HCT116 (cell line): ENCODE results near the gene DARS1. TPM values are rescaled to one million over a fixed set of nuclear protein-coding genes. Genes with fewer than 3 reads are reported as not detected.

ENCODE experiments used
- ATAC-seq: fragments of 200-7000 bp; cut with Tn5 transposase; 2 replicates; pipeline ENCODE4 v1.9.1; 2020; ENCODE audit warnings: mild to moderate bottlenecking, moderate library complexity
- BruUV-seq: library from RNA; stranded (reverse); fragments of 400-500 nt; replicated peaks from 2 replicates; lab custom pipeline; 2021; lab: Mats Ljungman, UMichigan
- CTCF ChIA-PET: fragments of 300-600 bp; sonication (Branson Sonifier 250); formaldehyde crosslinking; loops from one replicate; lab custom pipeline; 2021; ENCODE audit warnings: antibody characterized with exemption; lab: Charles Lee
- POLR2A ChIA-PET: fragments of 300-600, 350-600 bp; sonication (Branson Sonifier 250); formaldehyde crosslinking; loops from one replicate; lab custom pipeline; 2021; ENCODE audit warnings: antibody characterized with exemption; lab: Charles Lee
- RAD21 ChIA-PET, 2 experiments: fragments of 300-600 bp; sonication (Branson Sonifier 250); formaldehyde crosslinking; loops; one replicate each; lab custom pipeline; 2023; ENCODE audit warnings: low total read pairs in 2 of 2; ENCODE audit not compliant: uncharacterized antibody in 2 of 2, unreplicated experiment in 2 of 2, low non-redundant PET in 1 of 2; lab: Charles Lee
- DNase-seq: peaks from one replicate; pipeline ENCODE4 v3.0.0-alpha.2; 2010; ENCODE audit warnings: low read depth, low spot score
- H2AFZ ChIP-seq: fragments of 200-600 bp; shearing (Covaris generic), sonication (generic); 2 replicates; pipeline ENCODE4 v1.6.1; 2017; ENCODE audit warnings: low read depth, mixed run types, mixed read lengths, antibody characterized with exemption, low read length; ENCODE audit not compliant: poor library complexity, severe bottlenecking
- H3K27ac ChIP-seq: 2 replicates; pipeline ENCODE4 v1.5.1; 2012; ENCODE audit warnings: low read depth, low read length
- H3K27me3 ChIP-seq: fragments of 200-600 bp; sonication (generic); 2 replicates; pipeline ENCODE4 v1.6.1; 2016; ENCODE audit warnings: mixed run types, low read length, mixed read lengths; ENCODE audit not compliant: insufficient read depth
- H3K36me3 ChIP-seq, 2 experiments: fragments of 200-500 bp in 1 of 2; fragments of 200-600 bp in 1 of 2; sonication (Bioruptor generic) in 1 of 2; sonication (generic) in 1 of 2; 2 replicates each; pipeline versions ENCODE4 v1.5.1 to v1.6.1; 2014 to 2016; ENCODE audit warnings: low read length in 2 of 2, inconsistent platforms in 1 of 2, mixed read lengths in 1 of 2, mixed run types in 1 of 2; ENCODE audit not compliant: insufficient read depth in 2 of 2, control insufficient read depth in 1 of 2
- H3K4me1 ChIP-seq, 2 experiments: fragments of 200-600 bp in 1 of 2; sonication (generic) in 1 of 2; 2 replicates each; pipeline versions ENCODE4 v1.5.1 to v1.6.1; 2012 to 2017; ENCODE audit warnings: low read length in 2 of 2, inconsistent platforms in 1 of 2, mild to moderate bottlenecking in 1 of 2, mixed read lengths in 1 of 2, mixed run types in 1 of 2, moderate library complexity in 1 of 2; ENCODE audit not compliant: insufficient read depth in 2 of 2, control insufficient read depth in 1 of 2
- H3K4me2 ChIP-seq: fragments of 200-600 bp; sonication (generic); 2 replicates; pipeline ENCODE4 v1.6.1; 2017; ENCODE audit warnings: mixed run types, low read length, mixed read lengths
- H3K4me3 ChIP-seq, 2 experiments: fragments of 200-600 bp in 1 of 2; sonication (generic) in 1 of 2; replicated peaks in 1 of 2; 2 replicates each; pipeline ENCODE4 v1.5.1; 2011 to 2016; ENCODE audit warnings: low read length in 2 of 2, control low read depth in 1 of 2, low read depth in 1 of 2, mild to moderate bottlenecking in 1 of 2, mixed read lengths in 1 of 2, mixed run types in 1 of 2
- H3K79me2 ChIP-seq: fragments of 200-600 bp; sonication (generic); 2 replicates; pipeline ENCODE4 v1.6.1; 2017; ENCODE audit warnings: mild to moderate bottlenecking, mixed run types, low read length, moderate library complexity, mixed read lengths; ENCODE audit not compliant: insufficient read depth
- H3K9ac ChIP-seq: fragments of 200-600 bp; sonication (generic); 2 replicates; pipeline ENCODE4 v1.6.1; 2016; ENCODE audit warnings: low read length, mixed read lengths
- H3K9me2 ChIP-seq: fragments of 200-600 bp; sonication (generic), shearing (Covaris generic); 2 replicates; pipeline ENCODE4 v1.6.1; 2017; ENCODE audit warnings: mixed run types, mild to moderate bottlenecking, moderate library complexity; ENCODE audit not compliant: insufficient read depth
- H3K9me3 ChIP-seq, 2 experiments: fragments of 200-500 bp in 1 of 2; fragments of 200-600 bp in 1 of 2; sonication (Bioruptor generic) in 1 of 2; sonication (generic) in 1 of 2; 2 replicates each; pipeline ENCODE4 v1.6.1; 2014 to 2017; ENCODE audit warnings: low read length in 2 of 2, mixed read lengths in 2 of 2, inconsistent platforms in 1 of 2, low read depth in 1 of 2, mild to moderate bottlenecking in 1 of 2, mixed run types in 1 of 2, moderate library complexity in 1 of 2; ENCODE audit not compliant: control insufficient read depth in 1 of 2, insufficient read depth in 1 of 2
- H4K20me1 ChIP-seq: fragments of 200-600 bp; sonication (generic), shearing (Covaris generic); 2 replicates; pipeline ENCODE4 v1.6.1; 2017; ENCODE audit warnings: mixed run types, mild to moderate bottlenecking, moderate library complexity; ENCODE audit not compliant: insufficient read depth
- CEBPB ChIP-seq: IDR thresholded peaks from 2 replicates; pipeline ENCODE4 v1.6.1; 2012; ENCODE audit warnings: low read depth
- CTCF ChIP-seq, 3 experiments: fragments of 200-600 bp in 1 of 3; sonication (generic) in 1 of 3; IDR thresholded peaks in 2 of 3; conservative IDR thresholded peaks in 1 of 3; 2 replicates each; pipeline ENCODE4 v1.5.1; 2012 to 2017; ENCODE audit warnings: low read depth in 2 of 3, low read length in 2 of 3, antibody characterized with exemption in 1 of 3, borderline replicate concordance in 1 of 3, control low read depth in 1 of 3, mild to moderate bottlenecking in 1 of 3, mixed read lengths in 1 of 3, mixed run types in 1 of 3, moderate library complexity in 1 of 3; ENCODE audit not compliant: insufficient read depth in 1 of 3
- ELF1 ChIP-seq: IDR thresholded peaks from 2 replicates; pipeline ENCODE4 v1.6.1; 2012; ENCODE audit warnings: low read depth, borderline replicate concordance
- EZH2 ChIP-seq: fragments of 200-600 bp; sonication (generic); IDR thresholded peaks from 2 replicates; pipeline ENCODE4 v1.6.1; 2017; ENCODE audit warnings: antibody characterized with exemption, mixed run types
- JUND ChIP-seq: IDR thresholded peaks from 2 replicates; pipeline ENCODE4 v1.6.1; 2012
- REST ChIP-seq: IDR thresholded peaks from 2 replicates; pipeline ENCODE4 v1.6.1; 2012; ENCODE audit warnings: low read depth
- SIN3A ChIP-seq: IDR thresholded peaks from 2 replicates; pipeline ENCODE4 v1.6.1; 2012; ENCODE audit warnings: low read depth
- SP1 ChIP-seq: IDR thresholded peaks from 2 replicates; pipeline ENCODE4 v1.6.1; 2012; ENCODE audit warnings: low read depth
- SRF ChIP-seq: IDR thresholded peaks from 2 replicates; pipeline ENCODE4 v1.6.1; 2012; ENCODE audit warnings: low read depth
- ZNF274 ChIP-seq: fragments of 200-500 bp; sonication (Bioruptor generic); IDR thresholded peaks from 2 replicates; pipeline ENCODE4 v1.6.1; 2014; ENCODE audit warnings: mild to moderate bottlenecking, low read depth, low read length, inconsistent platforms
- intact Hi-C: fragments of 100-400 bp; cut with micrococcal nuclease; formaldehyde crosslinking; loops from 2 replicates; pipeline ENCODE4 v1.10.0; 2022
- total RNA-seq: library from RNA; stranded (reverse); gene quantifications from one replicate; pipeline ENCODE4 v1.2.1, GENCODE V29; 2021; ENCODE audit not compliant: unreplicated experiment

Gene DARS1
- total RNA-seq, 1 experiment from 2014 or later = 94.8 TPM

- no peak overlapping the region for H2AFZ ChIP-seq
- H3K27ac ChIP-seq = no peak overlapping the region
- TF ChIP-seq ZNF274 (no peak), SP1 (no peak)
- no peak overlapping the region for H3K4me2 ChIP-seq
- CTCF ChIA-PET = no interaction called here
- H3K79me2 ChIP-seq = no peaks in the 10 kb centered on the region
- no peak for ATAC-seq
- no peak overlapping the region for H3K4me3 ChIP-seq
- POLR2A ChIA-PET = no interaction called here
- intact Hi-C loops = no loop called here
- RAD21 ChIA-PET = no interaction called here
- H3K9me3 ChIP-seq = no peaks in the 10 kb centered on the region
- no peaks in the 10 kb centered on the region for H3K9me2 ChIP-seq
- BruUV-seq = no TSS peak
- H3K4me1 ChIP-seq = 0 out of 4 replicates have a peak, but pooled peaks cover 0 to 2% of the 10 kb centered on the region in 2 experiments
- H4K20me1 ChIP-seq = no peaks in the 10 kb centered on the region
- H3K27me3 ChIP-seq = no peaks in the 10 kb centered on the region
- no peak for DNase-seq
- H3K36me3 ChIP-seq = no peaks in the 10 kb centered on the region
- H3K9ac ChIP-seq = no peak overlapping the region
These were observed 15.7 kb upstream of the DARS1 start for GRCh38 chr2:136001131-136001530.

- no peaks in the 10 kb centered on the region for H3K36me3 ChIP-seq
- no peaks in the 10 kb centered on the region for H4K20me1 ChIP-seq
- no peaks in the 10 kb centered on the region for H3K4me1 ChIP-seq
- no peak for ATAC-seq
- intact Hi-C loops = no loop called here
- H3K9me2 ChIP-seq = no peaks in the 10 kb centered on the region
- H2AFZ ChIP-seq = no peak overlapping the region
- RAD21 ChIA-PET = no interaction called here
- no TSS peak for BruUV-seq
- no peak overlapping the region for H3K4me3 ChIP-seq
- H3K79me2 ChIP-seq = no peaks in the 10 kb centered on the region
- no peak overlapping the region for H3K4me2 ChIP-seq
- TF ChIP-seq EZH2 = no peak
- TF ChIP-seq REST = no peak
- TF ChIP-seq JUND = no peak
- TF ChIP-seq CEBPB = no peak
- TF ChIP-seq SRF = no peak
- no peak for TF ChIP-seq SIN3A
- no peak for TF ChIP-seq SP1
- TF ChIP-seq CTCF (IDR thresholded peaks at IDR 0.05 in 2 of 3, conservative IDR thresholded peaks at IDR 0.05 in 1 of 3; ENCODE audit: borderline replicate concordance in 1 of 3, insufficient read depth in 1 of 3, low read depth in 2 of 3, low read length in 2 of 3) = no peak
- no peak for TF ChIP-seq ELF1
- CTCF ChIA-PET = no interaction called here
- POLR2A ChIA-PET = no interaction called here
- H3K9me3 ChIP-seq = no peaks in the 10 kb centered on the region
- H3K9ac ChIP-seq = no peak overlapping the region
- DNase-seq = no peak
- H3K27me3 ChIP-seq = no peaks in the 10 kb centered on the region
- no peak overlapping the region for H3K27ac ChIP-seq
These were observed 15.1 kb upstream of the DARS1 start for GRCh38 chr2:136000502-136000901.
